Neuronal stem cell (in vitro differentiated cells): Measurements from ENCODE around the gene NUP133.
A peak's percentile ranks its signal among the peaks of the same experiment; 100 is the strongest.

ENCODE experiments used
- DNase-seq: peaks from one replicate; pipeline ENCODE4 v3.0.0-alpha.2; 2013; ENCODE audit warnings: low spot score
- H2AFZ ChIP-seq: one replicate; pipeline ENCODE4 v1.6.1; 2013; ENCODE audit warnings: mild to moderate bottlenecking, low read length, inconsistent platforms
- H2AK5ac ChIP-seq: 2 replicates; pipeline ENCODE4 v1.6.1; 2013; ENCODE audit warnings: low read depth, mild to moderate bottlenecking, inconsistent platforms, low read length, moderate library complexity, mixed read lengths
- H2BK120ac ChIP-seq: 2 replicates; pipeline ENCODE4 v1.6.1; 2013; ENCODE audit warnings: low read depth, mild to moderate bottlenecking, inconsistent platforms, low read length, moderate library complexity, mixed read lengths
- H2BK12ac ChIP-seq: one replicate; pipeline ENCODE4 v1.6.1; 2013; ENCODE audit warnings: low read length, inconsistent platforms
- H2BK15ac ChIP-seq: 2 replicates; pipeline ENCODE4 v1.6.1; 2013; ENCODE audit warnings: mild to moderate bottlenecking, low read length, inconsistent platforms, mixed read lengths
- H2BK5ac ChIP-seq: one replicate; pipeline ENCODE4 v1.6.1; 2013; ENCODE audit warnings: inconsistent platforms, mild to moderate bottlenecking, low read length, moderate library complexity
- H3K14ac ChIP-seq: one replicate; pipeline ENCODE4 v1.6.1; 2013; ENCODE audit warnings: low read length, inconsistent platforms
- H3K18ac ChIP-seq: 2 replicates; pipeline ENCODE4 v1.6.1; 2013; ENCODE audit warnings: low read length, inconsistent platforms
- H3K23ac ChIP-seq: 2 replicates; pipeline ENCODE4 v1.6.1; 2013; ENCODE audit warnings: low read depth, mild to moderate bottlenecking, mixed read lengths, low read length, inconsistent platforms; ENCODE audit not compliant: poor library complexity
- H3K27ac ChIP-seq: replicated peaks from 3 replicates; pipeline ENCODE4 v1.5.1; 2013; ENCODE audit warnings: low read length, inconsistent platforms
- H3K27me3 ChIP-seq, 3 experiments: 2 replicates each; pipeline ENCODE4 v1.6.1; 2013; ENCODE audit warnings: low read length in 3 of 3, mild to moderate bottlenecking in 2 of 3, inconsistent platforms in 1 of 3, low read depth in 1 of 3, mixed read lengths in 1 of 3, moderate library complexity in 1 of 3; ENCODE audit not compliant: control insufficient read depth in 3 of 3, insufficient read depth in 3 of 3
- H3K36me3 ChIP-seq, 2 donors: replicated peaks in 1 of 2; 2 replicates each; pipeline ENCODE4 v1.6.1; 2013; ENCODE audit warnings: low read length in 2 of 2; ENCODE audit not compliant: control insufficient read depth in 2 of 2, insufficient read depth in 2 of 2
- H3K4ac ChIP-seq: 2 replicates; pipeline ENCODE4 v1.6.1; 2013; ENCODE audit warnings: inconsistent platforms, mild to moderate bottlenecking, low read length, moderate library complexity
- H3K4me1 ChIP-seq, 2 donors: 1 replicate in 1 of 2; 2 replicates in 1 of 2; pipeline ENCODE4 v1.6.1; 2013; ENCODE audit warnings: low read length in 2 of 2, low read depth in 1 of 2; ENCODE audit not compliant: control insufficient read depth in 2 of 2, insufficient read depth in 1 of 2
- H3K4me2 ChIP-seq: one replicate; pipeline ENCODE4 v1.6.1; 2013; ENCODE audit warnings: mild to moderate bottlenecking, low read length, inconsistent platforms; ENCODE audit not compliant: insufficient read depth, poor library complexity, severe bottlenecking
- H3K4me3 ChIP-seq, 2 donors: 2 replicates each; pipeline ENCODE4 v1.5.1; 2013; ENCODE audit warnings: low read length in 2 of 2, mild to moderate bottlenecking in 2 of 2, inconsistent platforms in 1 of 2, moderate library complexity in 1 of 2
- H3K79me1 ChIP-seq: one replicate; pipeline ENCODE4 v1.6.1; 2013; ENCODE audit warnings: low read depth, mild to moderate bottlenecking, inconsistent platforms, low read length, moderate library complexity
- H3K9ac ChIP-seq: one replicate; pipeline ENCODE4 v1.6.1; 2013; ENCODE audit warnings: mild to moderate bottlenecking, low read depth, low read length, inconsistent platforms; ENCODE audit not compliant: poor library complexity
- H3K9me3 ChIP-seq, 2 donors: replicated peaks in 1 of 2; 2 replicates each; pipeline versions ENCODE3 to v1.6.1; 2013; ENCODE audit warnings: low read length in 2 of 2, mild to moderate bottlenecking in 2 of 2, inconsistent platforms in 1 of 2, low read depth in 1 of 2, mixed read lengths in 1 of 2, moderate library complexity in 1 of 2; ENCODE audit not compliant: control insufficient read depth in 2 of 2, insufficient read depth in 1 of 2
- H4K8ac ChIP-seq: one replicate; pipeline ENCODE4 v1.6.1; 2013; ENCODE audit warnings: low read depth, mild to moderate bottlenecking, inconsistent platforms, low read length, moderate library complexity
- H4K91ac ChIP-seq: one replicate; pipeline ENCODE4 v1.6.1; 2013; ENCODE audit warnings: low read length, low read depth, mild to moderate bottlenecking, inconsistent platforms; ENCODE audit not compliant: poor library complexity
- WGBS, 2 donors: extraction: QIAGEN DNeasy Blood & Tissue Kit; methylation state at CpG; one replicate each; pipeline ENCODE4 v1.1.7; 2013; ENCODE audit warnings: missing lambda C conversion rate in 2 of 2, mixed read lengths in 1 of 2; ENCODE audit not compliant: insufficient read length in 2 of 2, insufficient replicate concordance in 1 of 2; ENCODE audit errors: extremely low coverage in 2 of 2; 5-methylcytosine and 5-hydroxymethylcytosine counted together

The NUP133 gene

GRCh38 chr1:229432116-229432461, 76.1 kb downstream of the NUP133 start:
- H2AK5ac ChIP-seq, result no peak overlapping the region
- peak overlapping the region; percentile 56 for H3K9ac ChIP-seq
- peak overlapping the region; percentile 37 for H3K4me2 ChIP-seq
- H4K91ac ChIP-seq, result no peak overlapping the region
- H3K79me1 ChIP-seq, result no peaks in the 10 kb centered on the region
- H2BK120ac ChIP-seq, result no peak overlapping the region
- no peaks in the 10 kb centered on the region for H3K36me3 ChIP-seq
- peaks cover 27 to 54% (median 52%) of the 10 kb centered on the region in 3 experiments for H3K27me3 ChIP-seq
- no peak for DNase-seq
- H2BK5ac ChIP-seq, result no peak overlapping the region
- no peak overlapping the region for H3K4me3 ChIP-seq
- H3K27ac ChIP-seq, result no peak overlapping the region
- no peak overlapping the region for H2BK12ac ChIP-seq
- no peak overlapping the region for H2BK15ac ChIP-seq
- H3K14ac ChIP-seq, result peak overlapping the region; percentile 32
- H3K18ac ChIP-seq, result no peak overlapping the region
- H3K4me1 ChIP-seq, result peaks cover 6 to 12% of the 10 kb centered on the region in 2 donors
- no CpG with 5 or more reads among the region's 38 CpGs for WGBS, 2 donors
- H3K4ac ChIP-seq, result no peak overlapping the region
- no peak overlapping the region for H3K23ac ChIP-seq
- H2AFZ ChIP-seq, result no peak overlapping the region
- no peak overlapping the region for H4K8ac ChIP-seq
- H3K9me3 ChIP-seq, result peaks cover 3 to 9% of the 10 kb centered on the region in 2 donors

GRCh38 chr1:229431284-229432115, 76.6 kb downstream of the NUP133 start:
- Histone ChIP-seq H3K23ac (peak overlapping the region; percentile 96), H3K79me1 (no peaks in the 10 kb centered on the region), H2AK5ac (no peak overlapping the region), H3K36me3 (no peaks in the 10 kb centered on the region), H3K18ac (peak overlapping the region; percentile 48), H2BK12ac (no peak overlapping the region), H3K4me3 (peak overlapping the region in 1 of 2 donors; percentile 18), H4K91ac (no peak overlapping the region), H3K27ac (no peak overlapping the region), H4K8ac (no peak overlapping the region), H2BK120ac (no peak overlapping the region), H3K4me1 (peaks cover 6 to 12% of the 10 kb centered on the region in 2 donors), H2BK15ac (no peak overlapping the region), H3K27me3 (peaks cover 27 to 54% (median 52%) of the 10 kb centered on the region in 3 experiments), H3K14ac (no peak overlapping the region), H2AFZ (no peak overlapping the region), H3K9me3 (peaks cover 3 to 9% of the 10 kb centered on the region in 2 donors), H2BK5ac (no peak overlapping the region), H3K4me2 (peak overlapping the region; percentile 37), H3K9ac (no peak overlapping the region), H3K4ac (no peak overlapping the region)
- DNase-seq, result no peak
- WGBS, 2 donors, result no CpG with 5 or more reads among the region's 65 CpGs

- Histone ChIP-seq H3K4me2 (no peak overlapping the region), H3K14ac (no peak overlapping the region), H3K4me1 (peaks cover 6 to 12% of the 10 kb centered on the region in 2 donors), H3K27me3 (peaks cover 27 to 52% (median 50%) of the 10 kb centered on the region in 3 experiments), H3K4me3 (peak overlapping the region in 1 of 2 donors; percentile 6), H2BK120ac (no peak overlapping the region), H3K9me3 (peaks cover 3 to 9% of the 10 kb centered on the region in 2 donors), H2BK5ac (no peak overlapping the region), H3K4ac (no peak overlapping the region), H3K9ac (no peak overlapping the region), H2BK12ac (no peak overlapping the region), H2BK15ac (no peak overlapping the region), H2AFZ (no peak overlapping the region), H3K79me1 (no peaks in the 10 kb centered on the region), H3K27ac (no peak overlapping the region), H2AK5ac (no peak overlapping the region), H4K8ac (no peak overlapping the region), H3K36me3 (no peaks in the 10 kb centered on the region), H3K18ac (no peak overlapping the region), H4K91ac (no peak overlapping the region), H3K23ac (no peak overlapping the region)
- DNase-seq, result peak; percentile 50
- no CpG with 5 or more reads among the region's 16 CpGs for WGBS, 2 donors
Observed at GRCh38 chr1:229430761-229431283, 77.3 kb downstream of the NUP133 start.

GRCh38 chr1:229428256-229428655, 79.9 kb downstream of the NUP133 start:
- Histone ChIP-seq H3K9ac (no peak overlapping the region), H3K4ac (no peak overlapping the region), H3K27me3 (peaks cover 14 to 28% (median 25%) of the 10 kb centered on the region in 3 experiments), H3K23ac (no peak overlapping the region), H4K91ac (no peak overlapping the region), H2AFZ (no peak overlapping the region), H3K27ac (no peak overlapping the region), H3K4me3 (no peak overlapping the region), H3K79me1 (no peaks in the 10 kb centered on the region), H2BK5ac (no peak overlapping the region), H3K18ac (no peak overlapping the region), H3K9me3 (peaks cover 7 to 8% of the 10 kb centered on the region in 2 donors), H2BK12ac (no peak overlapping the region), H3K14ac (no peak overlapping the region), H3K4me1 (peaks cover 0 to 3% of the 10 kb centered on the region in 2 donors), H2AK5ac (no peak overlapping the region), H2BK15ac (no peak overlapping the region), H3K36me3 (no peaks in the 10 kb centered on the region), H3K4me2 (no peak overlapping the region), H2BK120ac (no peak overlapping the region), H4K8ac (no peak overlapping the region)
- WGBS, 2 donors, result no CpG with 5 or more reads among the region's 3 CpGs
- DNase-seq, result no peak
